ENCODE results near the gene LRRC39.

Gene LRRC39

GRCh38 chr1:100145116-100145515 is 32.9 kb downstream of the LRRC39 start:
- no peak for DNase-seq
- no peak for TF ChIP-seq CTCF (IDR thresholded peaks at IDR 0.05; ENCODE audit: low read depth, low read length, missing control alignments)
- in situ Hi-C loops (cut with HindIII; ENCODE audit: low pct_ligation_motif_present, low sequenced_read_pairs): no loop called here
- H3K27me3 ChIP-seq (replicated peaks): no peaks in the 10 kb centered on the region
- H3K27ac ChIP-seq: no peak overlapping the region
- H3K4me3 ChIP-seq (ENCODE audit: low read depth, low read length): no peak overlapping the region
- H3K36me3 ChIP-seq (replicated peaks): peaks cover 37% of the 10 kb centered on the region

- Histone ChIP-seq H3K27ac (no peak overlapping the region), H3K36me3 (replicated peaks) (peaks cover 44% of the 10 kb centered on the region), H3K4me3 (ENCODE audit: low read depth, low read length) (no peak overlapping the region), H3K27me3 (replicated peaks) (no peaks in the 10 kb centered on the region)
- TF ChIP-seq CTCF (IDR thresholded peaks at IDR 0.05; ENCODE audit: low read depth, low read length, missing control alignments): no peak
- in situ Hi-C loops (cut with HindIII; ENCODE audit: low pct_ligation_motif_present, low sequenced_read_pairs): no loop called here
- no peak for DNase-seq
Measured at GRCh38 chr1:100142343-100142742, 35.7 kb downstream of the LRRC39 start.

GRCh38 chr1:100141192-100141591 is 36.9 kb downstream of the LRRC39 start:
- DNase-seq: no peak
- Histone ChIP-seq H3K4me3 (ENCODE audit: low read depth, low read length) (no peak overlapping the region), H3K36me3 (replicated peaks) (peaks cover 42% of the 10 kb centered on the region), H3K27ac (no peak overlapping the region), H3K27me3 (replicated peaks) (no peaks in the 10 kb centered on the region)
- no peak for TF ChIP-seq CTCF (IDR thresholded peaks at IDR 0.05; ENCODE audit: low read depth, low read length, missing control alignments)
- in situ Hi-C loops (cut with HindIII; ENCODE audit: low pct_ligation_motif_present, low sequenced_read_pairs): no loop called here

- H3K27me3 ChIP-seq (replicated peaks): no peaks in the 10 kb centered on the region
- no peak overlapping the region for H3K27ac ChIP-seq
- TF ChIP-seq CTCF (IDR thresholded peaks at IDR 0.05; ENCODE audit: low read depth, low read length, missing control alignments): no peak
- no peak overlapping the region for H3K4me3 ChIP-seq (ENCODE audit: low read depth, low read length)
- H3K36me3 ChIP-seq (replicated peaks): peaks cover 27% of the 10 kb centered on the region
- in situ Hi-C loops (cut with HindIII; ENCODE audit: low pct_ligation_motif_present, low sequenced_read_pairs): no loop called here
- no peak for DNase-seq
Measured at GRCh38 chr1:100137602-100138001, 40.5 kb downstream of the LRRC39 start.

DNA sequence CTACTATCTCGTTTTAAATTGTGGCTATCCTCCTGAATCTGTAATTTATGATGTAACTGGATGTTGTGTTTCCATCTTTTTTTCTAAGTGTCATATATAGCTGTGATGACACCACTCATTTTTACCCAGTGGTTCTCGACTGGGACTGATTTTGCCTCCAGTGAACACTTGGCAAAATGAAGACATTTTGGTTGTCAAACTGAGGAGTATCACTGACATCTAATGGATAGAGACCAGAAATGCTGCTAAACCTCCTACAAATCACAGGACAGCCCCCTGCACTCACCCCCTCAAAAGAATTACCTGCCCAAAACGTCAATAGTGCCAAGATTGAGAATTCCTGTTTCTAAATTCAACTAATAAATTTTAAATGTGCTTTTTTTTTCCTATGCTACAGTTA is 43.2 kb downstream of the LRRC39 start:
- in situ Hi-C loops (cut with HindIII; ENCODE audit: low pct_ligation_motif_present, low sequenced_read_pairs): no loop called here
- TF ChIP-seq CTCF (IDR thresholded peaks at IDR 0.05; ENCODE audit: low read depth, low read length, missing control alignments): no peak
- no peak overlapping the region for H3K4me3 ChIP-seq (ENCODE audit: low read depth, low read length)
- H3K36me3 ChIP-seq (replicated peaks): peaks cover 10% of the 10 kb centered on the region
- peak; percentile 2 for DNase-seq
- H3K27ac ChIP-seq: no peak overlapping the region
- no peaks in the 10 kb centered on the region for H3K27me3 ChIP-seq (replicated peaks)

All from brain microvascular endothelial cell (primary cell).